Endothelial cell of umbilical vein (primary cell): ENCODE data around the gene POU5F2. TPM values are rescaled to one million over a fixed set of nuclear protein-coding genes. Genes with fewer than 3 reads are reported as not detected.

ENCODE experiments used
- BruUV-seq: library from RNA; stranded (reverse); fragments of 400-500 nt; replicated peaks from 2 replicates; lab custom pipeline; 2021; lab: Mats Ljungman, UMichigan
- CTCF ChIA-PET: fragments of 300-600, 350-600 bp; sonication (Branson Sonifier 250); formaldehyde crosslinking; loops from one replicate; lab custom pipeline; 2021; ENCODE audit warnings: antibody characterized with exemption, inconsistent platforms; lab: Charles Lee
- POLR2A ChIA-PET: fragments of 300-600, 350-600 bp; sonication (Branson Sonifier 250); formaldehyde crosslinking; loops from one replicate; lab custom pipeline; 2021; ENCODE audit warnings: antibody characterized with exemption, inconsistent platforms; lab: Charles Lee
- DNase-seq: peaks from one replicate; pipeline ENCODE4 v3.0.0-alpha.2; 2011; ENCODE audit warnings: low read depth, low spot score
- FAIRE-seq: peaks from 2 replicates; lab custom pipeline; 2011; peaks lifted over from hg19 to GRCh38; lab: Jason Lieb, UNC
- H2AFZ ChIP-seq: 2 replicates; pipeline ENCODE4 v1.6.0; 2012; ENCODE audit warnings: low read depth, low read length, control low read depth, inconsistent platforms
- H3K27ac ChIP-seq: 2 replicates; pipeline ENCODE4 v1.5.1; 2011; ENCODE audit warnings: low read depth, mild to moderate bottlenecking, control low read depth, low read length, moderate library complexity; ENCODE audit not compliant: insufficient read depth
- H3K27me3 ChIP-seq, 2 experiments: 2 replicates each; pipeline versions ENCODE4 v1.6.0 to v1.6.1; 2011; ENCODE audit warnings: low read length in 2 of 2, mixed read lengths in 1 of 2; ENCODE audit not compliant: control insufficient read depth in 2 of 2, insufficient read depth in 2 of 2
- H3K36me3 ChIP-seq, 2 experiments: 2 replicates in 1 of 2; 3 replicates in 1 of 2; pipeline ENCODE4 v1.5.1; 2011; ENCODE audit warnings: low read length in 2 of 2, mild to moderate bottlenecking in 1 of 2, moderate library complexity in 1 of 2; ENCODE audit not compliant: control insufficient read depth in 2 of 2, insufficient read depth in 2 of 2; ENCODE audit errors: extremely low read depth in 1 of 2
- H3K4me1 ChIP-seq: 3 replicates; pipeline ENCODE4 v1.5.1; 2011; ENCODE audit warnings: mild to moderate bottlenecking, low read length; ENCODE audit not compliant: control insufficient read depth, insufficient read depth; ENCODE audit errors: extremely low read depth
- H3K4me2 ChIP-seq: 2 replicates; pipeline ENCODE4 v1.6.1; 2011; ENCODE audit warnings: low read length, control low read depth, mixed read lengths; ENCODE audit not compliant: insufficient read depth
- H3K4me3 ChIP-seq, 3 experiments: fragments of 200-600 bp in 1 of 3; sonication (generic), shearing (Covaris generic) in 1 of 3; replicated peaks in 1 of 3; 2 replicates each; pipeline ENCODE4 v1.5.1; 2011 to 2016; ENCODE audit warnings: control low read depth in 3 of 3, low read length in 3 of 3, mild to moderate bottlenecking in 2 of 3, inconsistent platforms in 1 of 3, low read depth in 1 of 3, moderate library complexity in 1 of 3; ENCODE audit not compliant: insufficient read depth in 1 of 3
- H3K79me2 ChIP-seq: 2 replicates; pipeline ENCODE4 v1.6.0; 2012; ENCODE audit warnings: low read length, inconsistent platforms; ENCODE audit not compliant: control insufficient read depth, insufficient read depth
- H3K9ac ChIP-seq: replicated peaks from 2 replicates; pipeline ENCODE3; 2011; ENCODE audit warnings: low read length, control low read depth; ENCODE audit not compliant: insufficient read depth; ENCODE audit errors: extremely low read depth
- H3K9me1 ChIP-seq: replicated peaks from 3 replicates; pipeline ENCODE4 v1.6.0; 2011; ENCODE audit warnings: mild to moderate bottlenecking, low read length; ENCODE audit not compliant: control insufficient read depth, insufficient read depth; ENCODE audit errors: extremely low read depth
- H3K9me3 ChIP-seq: replicated peaks from 2 replicates; pipeline ENCODE4 v1.5.1; 2012; ENCODE audit warnings: low read length, inconsistent platforms; ENCODE audit not compliant: control insufficient read depth, insufficient read depth
- H4K20me1 ChIP-seq: replicated peaks from 2 replicates; pipeline ENCODE3; 2011; ENCODE audit warnings: mild to moderate bottlenecking, low read length; ENCODE audit not compliant: control insufficient read depth, insufficient read depth; ENCODE audit errors: extremely low read depth
- CTCF ChIP-seq, 2 donors: IDR thresholded peaks; 1 replicate in 1 of 2; 2 replicates in 1 of 2; pipeline ENCODE4 v1.5.1; 2011; ENCODE audit warnings: low read length in 2 of 2, mild to moderate bottlenecking in 2 of 2, moderate library complexity in 2 of 2, control low read depth in 1 of 2, inconsistent platforms in 1 of 2, low read depth in 1 of 2; ENCODE audit not compliant: insufficient read depth in 1 of 2; ENCODE audit errors: extremely low read depth in 1 of 2
- EZH2 ChIP-seq: IDR thresholded peaks from 2 replicates; pipeline ENCODE4 v1.6.1; 2012; ENCODE audit warnings: borderline replicate concordance, low read depth, mild to moderate bottlenecking, moderate library complexity, low read length, inconsistent platforms; ENCODE audit not compliant: severe bottlenecking
- FOS ChIP-seq: IDR thresholded peaks from 2 replicates; pipeline ENCODE4 v1.6.1; 2011; ENCODE audit warnings: mild to moderate bottlenecking, low read length, moderate library complexity, borderline replicate concordance; ENCODE audit not compliant: insufficient read depth
- GATA2 ChIP-seq: IDR thresholded peaks from 2 replicates; pipeline ENCODE4 v1.7.0; 2011; ENCODE audit warnings: low read depth, mild to moderate bottlenecking, moderate library complexity, mixed read lengths, low read length; ENCODE audit not compliant: insufficient read length, insufficient read depth
- JUN ChIP-seq: IDR thresholded peaks from 2 replicates; pipeline ENCODE4 v1.6.1; 2011; ENCODE audit warnings: borderline replicate concordance, low read depth; ENCODE audit not compliant: insufficient read length, insufficient read depth
- MAX ChIP-seq: IDR thresholded peaks from 2 replicates; pipeline ENCODE4 v1.6.1; 2011; ENCODE audit not compliant: insufficient read depth, insufficient read length
- MYC ChIP-seq: IDR thresholded peaks from one replicate; pipeline ENCODE4 v1.6.1; 2011; ENCODE audit warnings: mild to moderate bottlenecking, low read depth, low read length
- POLR2A ChIP-seq: IDR thresholded peaks from 2 replicates; pipeline ENCODE4 v1.6.1; 2012; ENCODE audit warnings: low read depth, mild to moderate bottlenecking, control low read depth, low read length
- POLR2AphosphoS5 ChIP-seq: IDR thresholded peaks from 2 replicates; pipeline ENCODE4 v1.6.1; 2012; ENCODE audit warnings: low read depth, mild to moderate bottlenecking, control low read depth, low read length, moderate library complexity; ENCODE audit not compliant: insufficient read depth
- dilution Hi-C: fragments of 300-500 bp; cut with MboI; formaldehyde crosslinking; loops from one replicate; pipeline ENCODE4 v1.15.0; 2019; ENCODE audit warnings: low sequenced_read_pairs; ENCODE audit not compliant: extremely low pct_ligation_motif_present
- intact Hi-C: fragments of 100-400 bp; cut with micrococcal nuclease; formaldehyde crosslinking; loops from one replicate; pipeline ENCODE4 v1.10.0; 2022
- polyA plus RNA-seq, 4 experiments: library from polyadenylated mRNA; depleted of rRNA in 3 of 4; stranded (reverse) in 3 of 4; unstranded in 1 of 4; fragments of >200 nt; gene quantifications; 2 replicates each; pipeline versions ENCODE4 v1.2.1 to v1.2.3, GENCODE V29; 2011 to 2012; ENCODE audit warnings: missing spikeins in 1 of 4
- total RNA-seq: library from RNA; stranded (reverse); gene quantifications from 2 replicates; pipeline ENCODE4 v1.2.3, GENCODE V29; 2021

POU5F2 gene
- total and polyA plus RNA-seq, 2 donors (not counting 3 experiments of a cell fraction or from before 2014, with no cell fraction given), result 0.11 to 1.2 TPM

GRCh38 chr5:93756372-93756771 is 15.0 kb upstream of the POU5F2 start:
- Histone ChIP-seq H3K27ac (no peak overlapping the region), H3K4me3 (no peak overlapping the region), H4K20me1 (no peaks in the 10 kb centered on the region), H3K4me2 (no peak overlapping the region), H3K9me3 (no peaks in the 10 kb centered on the region), H3K79me2 (no peaks in the 10 kb centered on the region), H2AFZ (no peak overlapping the region), H3K9ac (no peak overlapping the region), H3K27me3 (no peaks in the 10 kb centered on the region), H3K36me3 (no peaks in the 10 kb centered on the region), H3K9me1 (no peaks in the 10 kb centered on the region), H3K4me1 (no peaks in the 10 kb centered on the region)
- dilution Hi-C loops (no loop called here), intact Hi-C loops (no loop called here)
- FAIRE-seq (no peak), DNase-seq (no peak)
- no TSS peak for BruUV-seq
- TF ChIP-seq JUN (no peak), POLR2AphosphoS5 (no peak), CTCF (IDR thresholded peaks at IDR 0.05; ENCODE audit: extremely low read depth in 1 of 2, insufficient read depth in 1 of 2, low read depth in 1 of 2, low read length in 2 of 2) (no peak)
- CTCF ChIA-PET, result no interaction called here
- POLR2A ChIA-PET, result no interaction called here

- TF ChIP-seq POLR2AphosphoS5 (no peak), MYC (no peak), GATA2 (no peak), POLR2A (no peak), MAX (no peak), JUN (no peak), EZH2 (no peak), FOS (no peak), CTCF (IDR thresholded peaks at IDR 0.05; ENCODE audit: extremely low read depth in 1 of 2, insufficient read depth in 1 of 2, low read depth in 1 of 2, low read length in 2 of 2) (no peak)
- no peaks in the 10 kb centered on the region for H4K20me1 ChIP-seq
- ChIA-PET CTCF (no interaction called here), POLR2A (no interaction called here)
- H3K4me1 ChIP-seq, result no peaks in the 10 kb centered on the region
- no peaks in the 10 kb centered on the region for H3K79me2 ChIP-seq
- H3K9me1 ChIP-seq, result no peaks in the 10 kb centered on the region
- no peak for DNase-seq
- BruUV-seq, result no TSS peak
- no peak overlapping the region for H3K9ac ChIP-seq
- no peaks in the 10 kb centered on the region for H3K36me3 ChIP-seq
- no peak overlapping the region for H3K4me3 ChIP-seq
- no peak overlapping the region for H3K27ac ChIP-seq
- no peaks in the 10 kb centered on the region for H3K27me3 ChIP-seq
- no peaks in the 10 kb centered on the region for H3K9me3 ChIP-seq
- no peak for FAIRE-seq
- dilution Hi-C loops, result no loop called here
- intact Hi-C loops, result no loop called here
- H2AFZ ChIP-seq, result no peak overlapping the region
- no peak overlapping the region for H3K4me2 ChIP-seq
Measured at GRCh38 chr5:93755716-93756115, 14.3 kb upstream of the POU5F2 start.
